IPS-NIHi11 (cell line): ENCODE data around the gene MYLK4.

Experiments
- DNase-seq: peaks from one replicate; pipeline ENCODE4 v3.0.0; 2012; ENCODE audit warnings: mixed read lengths, low spot score

The MYLK4 gene

DNA sequence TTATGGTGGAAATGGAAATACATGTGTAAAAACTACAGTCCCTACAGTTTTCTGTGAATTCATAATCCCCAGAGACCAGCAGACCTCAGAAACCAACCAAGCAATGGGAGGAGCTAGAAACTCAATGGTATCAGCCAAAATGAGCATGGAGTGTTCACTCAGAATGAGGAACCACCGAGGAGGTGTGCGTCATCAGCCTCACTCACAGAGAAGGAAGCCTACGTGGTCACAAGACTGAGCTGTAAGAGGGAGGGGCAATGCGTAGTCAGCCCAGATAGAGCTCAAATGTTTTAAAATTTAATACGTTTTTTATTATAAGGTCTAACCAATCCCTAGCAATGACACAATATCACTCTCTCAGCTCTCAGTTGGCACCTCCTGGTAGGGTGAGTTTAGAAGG is 17.4 kb downstream of the MYLK4 start:
- DNase-seq = no peak

DNA sequence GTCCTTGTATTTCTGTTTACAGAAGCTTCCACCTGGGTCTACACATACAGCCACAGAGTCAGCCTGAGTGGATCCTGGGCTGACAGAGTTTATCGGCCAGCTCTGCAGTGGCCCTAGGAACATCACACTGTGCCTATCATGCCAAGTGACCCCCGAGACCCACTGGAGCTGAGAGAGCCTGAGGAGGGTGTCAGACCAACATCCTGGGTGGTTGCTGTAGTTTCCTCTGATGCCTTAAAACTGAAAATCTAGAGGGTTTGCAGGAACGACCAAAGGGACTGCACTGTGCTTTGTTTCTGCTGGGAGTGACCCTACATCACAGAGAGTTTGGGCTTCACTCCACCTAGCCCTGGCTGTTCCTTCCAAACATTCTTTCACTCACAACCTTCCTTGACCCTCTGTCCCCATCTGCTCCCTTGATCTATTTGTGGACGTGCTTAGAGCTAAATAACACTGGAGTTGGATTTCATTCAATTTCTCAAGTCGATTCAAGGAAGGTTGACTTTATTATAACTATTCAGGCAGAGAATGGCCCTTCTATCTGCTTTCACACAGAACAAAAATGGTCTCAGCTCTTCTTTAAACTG is 18.1 kb downstream of the MYLK4 start:
- DNase-seq = no peak

DNA sequence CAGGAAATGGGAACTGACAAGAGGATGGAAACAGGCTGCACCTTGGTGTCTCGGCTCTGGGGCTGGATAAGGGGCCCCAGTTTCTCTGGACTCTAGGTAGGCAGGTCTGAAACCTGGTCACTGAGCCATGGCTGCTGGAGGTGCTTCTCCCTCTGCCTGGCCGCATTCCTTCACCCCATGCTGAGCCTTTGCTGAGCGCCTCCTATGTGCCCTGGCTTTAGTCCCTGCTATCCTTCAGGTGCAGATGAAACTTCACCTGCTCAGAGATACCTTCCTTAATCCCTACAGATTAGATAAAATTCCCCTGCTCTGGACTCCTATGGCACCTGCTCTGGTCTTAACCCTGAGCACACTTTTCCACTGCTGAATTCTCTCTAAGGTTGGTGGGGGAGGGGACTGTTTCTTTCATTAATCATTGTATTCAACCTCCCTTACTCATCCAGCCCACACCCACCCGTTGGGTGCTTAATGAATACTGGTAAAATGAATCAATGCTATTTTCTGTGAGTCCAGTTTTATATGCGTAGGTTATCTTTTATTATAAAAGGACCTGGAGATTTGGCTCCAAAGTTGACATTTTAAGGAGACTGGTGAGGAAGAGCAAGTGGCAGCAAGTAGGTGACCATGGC is 19.3 kb downstream of the MYLK4 start:
- DNase-seq = peak; percentile 43

DNA sequence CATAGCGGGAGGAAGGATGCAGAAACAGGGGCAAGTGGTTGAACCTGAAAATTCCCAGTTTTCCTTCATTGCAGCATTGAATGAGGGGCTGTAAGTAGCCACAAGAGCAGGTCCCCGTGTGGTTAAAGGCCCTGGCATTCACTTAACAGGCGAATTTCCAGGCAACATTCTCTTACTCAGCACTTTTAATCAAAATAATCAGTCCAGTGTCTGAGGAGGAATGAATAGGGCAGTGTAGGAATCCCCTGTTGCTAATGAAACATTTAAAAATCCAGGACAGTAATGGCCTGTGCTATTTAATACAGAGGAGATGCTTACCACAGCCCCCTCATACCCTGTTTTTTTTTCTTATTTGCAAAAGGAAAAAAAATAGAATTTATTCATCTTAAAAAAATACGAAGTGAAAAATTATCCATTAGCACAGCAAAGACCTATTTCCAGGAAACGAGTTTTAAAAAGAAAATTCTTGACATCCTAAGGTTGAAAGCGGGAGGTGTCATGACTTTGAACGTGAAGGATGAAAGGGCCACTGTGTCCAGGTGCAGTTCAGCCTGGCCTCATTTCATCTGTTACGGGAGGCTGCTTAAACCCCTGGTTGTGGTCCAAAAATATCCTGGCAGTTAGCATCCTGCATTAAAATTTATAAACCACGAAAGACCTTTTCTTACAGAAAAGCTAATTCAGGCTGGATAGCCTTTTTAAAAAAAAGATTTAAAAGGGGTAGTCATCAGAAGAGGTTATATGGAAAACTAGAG is 20.2 kb downstream of the MYLK4 start:
- DNase-seq = no peak

DNA sequence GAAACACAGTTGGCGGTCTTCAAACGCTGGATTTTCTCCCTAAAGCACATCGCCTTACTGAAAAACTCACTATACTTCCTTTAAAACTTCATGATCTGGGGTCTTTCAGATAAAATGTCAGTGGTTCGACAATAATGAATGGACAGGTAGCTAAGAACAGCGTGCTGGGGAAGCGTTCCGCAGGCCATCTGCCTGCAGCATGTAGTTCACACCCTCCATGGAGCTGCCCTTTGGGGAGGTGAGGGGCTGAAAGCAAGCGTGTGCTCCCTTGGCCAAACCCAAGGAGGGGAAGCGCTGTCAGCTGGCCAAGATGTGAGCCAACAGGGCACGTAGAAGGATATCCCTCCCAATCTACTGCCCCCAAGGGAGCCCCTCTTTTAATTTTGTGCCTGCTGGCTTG is 20.8 kb downstream of the MYLK4 start:
- no peak for DNase-seq

DNA sequence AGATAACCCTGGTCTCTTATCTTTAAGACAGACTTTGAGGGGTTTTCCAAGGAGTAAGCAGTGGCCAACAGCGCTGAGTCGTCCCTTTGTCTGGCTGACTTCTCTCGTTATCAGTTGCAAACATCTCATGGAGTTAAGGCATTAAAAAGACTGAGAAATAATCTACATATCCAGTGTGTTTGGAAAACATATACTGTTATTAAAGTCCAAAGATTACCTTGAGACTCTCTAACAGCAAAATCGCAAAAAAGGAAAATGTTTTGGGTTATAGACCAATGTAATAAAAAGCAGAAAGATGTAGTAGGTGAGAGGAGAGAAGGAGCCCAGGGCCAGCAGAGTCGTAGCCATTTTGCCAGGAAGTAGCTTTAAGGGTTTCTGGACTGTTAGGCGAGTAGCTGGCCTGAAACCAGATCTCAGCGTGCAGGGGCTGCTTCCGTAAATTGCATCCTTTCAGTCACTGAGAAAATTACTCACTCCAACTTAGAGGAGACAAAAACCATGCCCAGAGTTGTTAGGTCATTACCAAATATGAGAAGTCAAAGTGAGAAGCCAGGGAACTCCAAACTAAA is 24.6 kb downstream of the MYLK4 start:
- DNase-seq = no peak

DNA sequence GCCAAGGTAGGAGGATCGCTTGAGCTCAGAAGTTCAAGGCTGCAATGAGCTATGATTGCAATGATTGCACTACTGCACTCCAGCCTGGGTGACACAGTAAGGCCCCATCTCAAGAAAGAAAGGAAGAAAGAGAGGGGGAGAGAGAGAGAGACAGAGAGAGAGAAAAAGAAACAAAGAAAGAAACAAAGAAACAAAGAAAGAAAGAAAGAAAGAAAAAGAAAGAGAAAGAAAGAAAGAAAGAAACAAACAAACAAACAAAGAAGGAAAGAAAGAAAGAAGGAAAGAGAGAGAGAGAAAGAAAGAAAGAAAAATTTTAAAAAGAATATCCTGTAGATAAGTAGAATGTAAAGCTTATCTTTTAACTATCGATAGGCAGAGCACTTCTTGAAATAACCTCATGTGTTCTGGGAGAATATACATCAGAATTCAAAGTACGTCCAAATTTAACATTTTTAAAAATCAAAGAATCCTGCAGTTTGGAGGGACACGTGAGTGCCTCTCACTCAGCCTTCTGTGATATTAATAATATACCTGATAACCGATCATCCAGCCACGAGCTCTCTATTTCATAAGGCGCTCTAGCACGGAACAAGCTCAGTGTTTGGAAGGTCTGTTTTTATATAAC is 25.2 kb downstream of the MYLK4 start:
- no peak for DNase-seq

DNA sequence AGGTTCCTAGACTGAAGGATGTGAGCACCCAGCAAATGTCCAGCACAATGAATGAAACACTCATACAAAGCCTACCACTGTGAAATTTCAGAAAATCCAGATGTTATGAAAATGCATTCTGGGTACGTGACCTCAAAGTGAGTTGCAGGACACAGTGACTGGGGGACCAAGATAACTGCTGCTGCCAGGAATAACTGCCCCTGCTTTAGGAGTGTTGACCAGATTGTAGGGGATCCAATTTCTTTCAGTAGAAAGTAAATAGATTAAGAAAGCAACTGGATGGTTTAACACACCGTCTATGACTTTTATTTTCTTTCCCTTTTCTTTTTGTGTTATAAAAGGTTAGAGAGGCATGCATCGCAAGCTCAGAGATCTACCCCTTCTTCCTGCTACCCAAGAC is 29.5 kb downstream of the MYLK4 start:
- no peak for DNase-seq

DNA sequence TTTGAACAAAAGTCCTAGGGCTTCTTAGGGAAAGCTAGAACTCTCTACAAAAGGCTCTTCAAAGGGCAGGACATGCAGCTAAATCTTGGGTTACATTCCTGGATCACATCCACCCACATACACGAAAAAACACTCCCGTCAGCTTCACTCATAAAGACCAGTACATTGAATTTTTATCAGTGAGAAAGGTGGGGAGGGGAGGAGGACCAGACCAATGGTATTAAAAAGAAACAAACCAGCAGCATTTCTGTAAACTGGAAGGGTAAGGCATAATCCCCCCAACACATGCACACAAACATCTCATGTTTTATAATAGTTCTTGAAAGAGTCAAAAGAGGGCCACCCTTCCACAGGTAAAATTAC is 31.6 kb downstream of the MYLK4 start:
- DNase-seq = no peak

DNA sequence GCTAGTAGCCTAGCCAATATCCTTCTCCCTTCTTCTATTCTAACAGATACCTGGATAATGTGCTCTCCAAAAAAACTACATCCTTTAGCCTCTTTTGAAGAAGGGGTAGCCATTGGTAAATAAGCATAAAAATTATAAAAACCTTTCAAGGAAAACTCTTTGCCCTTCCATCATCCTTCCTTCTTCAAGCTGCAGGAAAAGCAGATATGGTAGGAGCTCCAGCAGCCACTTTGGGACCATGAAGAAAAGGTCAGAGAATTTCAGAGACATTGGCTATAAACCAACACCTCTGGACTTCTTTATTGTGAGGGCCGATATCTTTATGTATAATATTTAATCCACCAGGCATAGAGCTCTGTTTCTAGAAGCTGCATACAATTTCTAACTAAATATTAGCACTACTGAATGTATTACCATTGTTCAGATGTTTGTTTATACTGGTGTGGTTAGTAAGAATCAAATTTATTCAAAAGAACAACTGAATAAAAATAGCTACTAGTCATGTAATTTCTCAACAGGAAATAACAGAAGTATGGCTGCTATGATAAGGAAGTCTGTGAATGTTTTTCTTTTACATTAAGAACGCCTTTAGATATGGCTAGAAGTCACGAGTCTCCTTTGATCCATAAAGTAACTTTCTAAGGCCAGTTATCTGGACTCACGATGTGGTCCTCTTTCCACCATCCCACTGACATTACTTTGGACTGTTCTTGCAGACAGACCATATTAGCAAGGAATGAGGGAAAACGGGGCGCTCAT is 32.2 kb downstream of the MYLK4 start:
- no peak for DNase-seq

DNA sequence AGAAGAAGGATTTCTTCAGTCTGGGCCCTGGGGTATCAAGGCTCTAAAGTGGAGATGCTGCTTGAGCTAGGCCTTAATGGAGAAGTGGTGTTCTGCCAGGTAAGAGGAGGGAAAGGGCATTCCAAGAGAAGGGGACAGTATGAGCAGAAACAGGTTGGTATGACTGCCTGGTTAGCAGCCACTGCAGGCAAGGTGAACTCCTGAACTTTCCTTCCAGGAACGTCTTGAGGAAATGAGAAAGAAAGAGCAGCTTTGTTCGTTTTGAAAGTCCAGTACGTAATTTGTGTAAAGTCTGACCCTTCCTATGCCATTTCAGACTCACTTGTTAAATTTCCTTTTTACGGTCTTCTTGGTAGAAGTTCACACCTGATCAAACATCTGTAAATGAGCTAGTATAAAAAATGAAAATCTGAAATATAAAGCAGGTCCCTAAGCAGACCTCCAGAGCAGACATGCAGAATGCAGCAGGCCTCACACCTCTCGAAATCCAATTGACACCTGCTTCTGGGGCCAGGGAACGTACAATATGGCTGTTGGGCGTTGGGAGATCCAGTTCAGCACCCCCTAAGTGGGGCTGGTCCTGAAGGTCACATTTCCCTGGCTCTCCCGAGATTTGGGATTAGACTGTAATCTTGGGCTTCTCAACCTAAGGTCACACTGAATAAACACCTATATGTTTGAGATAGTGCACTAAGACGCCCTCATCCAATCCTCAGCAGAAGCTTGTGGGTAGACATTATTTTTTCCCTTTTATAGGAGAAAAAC is 33.6 kb downstream of the MYLK4 start:
- no peak for DNase-seq

DNA sequence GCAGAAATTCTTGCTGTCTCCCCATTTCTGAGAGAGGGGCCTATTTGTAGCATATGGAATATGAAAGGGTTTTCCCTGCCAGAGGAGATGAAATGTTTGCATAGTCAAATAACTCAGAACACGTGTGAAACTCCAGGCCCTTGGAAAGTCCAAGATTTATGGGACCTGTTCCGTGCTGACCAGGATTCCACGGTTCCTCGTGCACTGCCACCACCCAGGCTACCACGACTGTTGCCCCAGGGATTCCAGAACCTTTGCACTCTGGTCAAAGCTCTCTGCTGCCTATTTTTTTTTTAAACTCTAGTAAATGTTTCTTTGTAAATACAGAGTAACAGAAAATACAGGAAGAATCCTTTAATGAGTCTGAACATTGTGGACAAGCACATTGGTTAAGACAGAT is 35.0 kb downstream of the MYLK4 start:
- DNase-seq = no peak

DNA sequence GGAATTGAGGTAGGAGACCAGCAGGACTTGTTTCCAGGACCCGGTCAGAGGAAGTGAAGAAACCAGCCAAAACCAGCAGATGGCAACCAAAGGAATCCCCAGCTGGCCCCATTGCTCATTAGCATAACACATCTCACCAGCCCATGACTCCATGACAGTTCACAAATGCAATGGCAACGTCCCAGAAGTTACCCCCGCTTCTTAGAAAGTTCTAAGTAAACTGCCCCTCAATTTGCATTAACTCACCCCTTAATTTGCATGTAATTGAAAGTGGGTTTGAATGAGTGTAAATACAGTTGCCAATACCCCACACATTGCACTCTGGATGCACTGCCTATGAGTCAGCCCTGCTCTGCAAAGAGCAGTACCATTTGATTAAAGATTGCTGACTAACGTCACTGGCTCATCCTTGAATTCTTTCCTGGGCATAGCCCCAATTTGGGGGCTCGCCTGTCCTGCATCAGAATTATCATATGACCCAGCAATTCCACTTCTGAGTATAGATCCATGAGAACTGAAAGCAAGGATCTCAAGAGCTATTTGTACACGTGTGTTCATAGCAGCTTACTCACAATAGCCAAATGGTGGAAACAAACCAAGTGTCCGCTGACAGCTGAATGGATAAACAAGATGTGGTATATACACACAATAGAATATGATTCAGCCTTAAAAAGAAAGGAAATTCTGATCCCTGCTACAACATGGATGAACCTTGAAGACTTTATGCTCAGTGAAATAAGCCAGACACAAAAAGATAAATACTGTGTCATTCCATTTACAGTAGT is 36.4 kb downstream of the MYLK4 start:
- no peak for DNase-seq

DNA sequence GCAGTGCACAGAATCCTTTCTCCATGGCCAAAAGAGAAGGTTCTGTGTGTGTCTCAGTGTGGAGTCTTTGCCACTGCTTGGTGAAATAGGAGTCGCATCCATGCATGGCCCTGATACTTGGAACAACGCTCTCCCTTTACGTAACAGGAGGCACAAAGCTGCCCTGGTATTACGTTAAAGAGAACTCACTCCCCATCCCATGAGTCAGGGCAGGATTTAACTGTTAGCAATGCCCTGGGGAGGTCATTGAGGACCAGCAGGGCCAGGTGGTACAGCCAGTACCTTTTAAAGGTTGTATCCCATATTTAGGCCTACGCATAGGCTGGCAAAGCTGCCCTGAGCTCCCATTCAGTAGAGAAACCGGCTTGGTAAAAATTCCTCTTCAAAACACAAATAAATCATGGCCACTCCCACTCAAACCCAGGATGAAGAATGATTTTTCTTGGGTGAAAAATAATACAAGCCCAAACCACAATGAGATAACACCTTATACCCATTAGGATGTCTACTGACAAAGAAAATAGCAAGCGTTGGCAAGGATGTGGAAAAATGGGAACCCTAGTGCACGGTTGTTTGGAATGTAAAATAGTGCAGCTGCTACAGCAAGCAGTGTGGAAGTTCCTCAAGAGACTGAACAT is 37.1 kb downstream of the MYLK4 start:
- DNase-seq = no peak

DNA sequence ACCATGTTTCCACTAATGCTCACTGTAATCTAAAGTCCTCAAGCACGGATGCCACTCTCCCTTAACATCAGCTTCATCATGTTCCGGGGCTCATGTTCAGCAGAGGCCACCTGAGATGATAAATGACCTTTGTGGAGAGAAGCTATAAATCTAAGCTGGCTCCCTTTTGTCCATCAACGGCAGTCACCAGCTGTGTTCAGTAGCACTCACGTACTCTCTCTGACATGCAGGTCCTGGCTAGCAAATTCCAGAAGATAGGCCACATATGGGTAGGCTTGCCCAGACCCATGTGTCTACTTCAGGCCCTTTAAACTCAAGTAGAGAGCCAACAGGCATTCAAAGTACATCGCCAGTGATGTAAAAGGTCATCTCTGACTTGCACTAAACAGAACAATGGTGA is 38.6 kb downstream of the MYLK4 start:
- no peak for DNase-seq

DNA sequence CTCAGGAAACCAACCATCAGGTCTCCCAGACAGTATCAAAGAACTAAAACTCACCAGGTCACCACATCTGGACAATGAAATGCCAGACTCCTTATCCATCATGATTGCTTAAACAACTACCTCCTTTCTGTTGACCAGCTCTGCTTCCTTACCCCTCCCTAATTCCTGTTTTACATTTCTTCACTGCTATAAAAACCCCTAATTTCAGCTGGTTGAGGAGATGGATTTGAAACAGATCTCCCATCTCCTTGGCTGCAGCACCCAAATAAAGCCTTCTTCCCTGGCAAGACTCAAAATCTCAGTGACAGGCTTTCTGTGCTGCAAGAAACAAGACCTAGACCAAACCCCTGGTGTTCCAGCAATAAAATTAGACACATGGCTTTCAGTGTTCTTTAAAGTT is 40.3 kb downstream of the MYLK4 start:
- DNase-seq = no peak

DNA sequence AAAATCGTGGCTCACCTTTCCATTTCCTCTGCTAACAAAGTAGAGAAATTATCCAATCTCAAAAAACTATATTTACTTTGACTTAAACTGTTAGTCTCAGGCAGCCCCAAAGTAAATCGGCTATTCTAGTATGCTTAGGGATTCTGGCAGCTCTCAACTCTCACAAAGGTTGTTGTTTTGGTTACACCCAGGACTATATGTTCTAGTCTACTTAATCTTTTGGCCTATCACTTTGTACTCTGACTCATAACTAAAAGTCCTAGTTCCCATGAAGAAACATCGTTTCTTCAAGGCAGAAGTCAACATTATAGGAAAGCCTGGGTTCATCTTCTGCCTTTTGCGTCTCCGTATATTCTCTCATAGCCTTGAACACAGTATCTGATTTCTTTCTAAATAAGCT is 42.3 kb downstream of the MYLK4 start:
- no peak for DNase-seq

DNA sequence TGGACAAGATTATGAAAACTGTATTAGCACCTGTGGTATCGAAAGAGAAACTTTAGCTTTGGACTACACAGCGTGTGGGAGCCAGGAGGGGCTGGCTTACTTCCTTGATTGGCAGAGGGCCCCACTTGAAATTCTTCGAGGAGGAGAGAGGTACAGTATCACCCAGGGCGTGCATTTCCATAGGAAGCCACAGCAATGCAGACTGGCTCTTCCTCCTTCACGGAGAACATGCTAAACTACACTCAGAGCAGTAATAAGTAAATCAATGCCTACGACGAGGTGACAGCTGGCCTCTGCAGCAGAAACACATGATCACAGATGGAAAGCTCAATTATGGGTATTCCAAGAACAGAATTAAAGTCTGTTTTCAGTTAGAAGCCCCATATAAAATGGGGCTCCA is 44.2 kb downstream of the MYLK4 start:
- no peak for DNase-seq

DNA sequence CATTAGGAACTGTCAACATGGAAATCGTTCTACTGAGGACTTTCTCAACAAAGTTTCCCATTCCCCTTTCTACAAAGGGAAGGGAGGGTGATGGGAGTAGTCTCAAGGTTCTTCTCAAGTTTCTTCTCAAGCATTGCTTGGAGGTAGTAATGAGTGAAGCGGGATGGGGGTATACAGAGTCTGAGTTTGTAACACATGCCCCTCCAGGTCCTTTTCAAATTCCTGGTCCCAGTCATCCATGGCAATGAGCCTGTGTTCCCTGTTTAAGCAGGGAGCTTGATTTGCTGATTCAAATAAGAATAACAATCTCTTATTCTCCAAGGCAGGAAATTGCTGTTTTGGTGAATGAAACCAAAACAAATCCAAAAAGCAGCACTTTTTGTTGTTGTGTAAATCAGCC is 45.5 kb downstream of the MYLK4 start:
- no peak for DNase-seq

DNA sequence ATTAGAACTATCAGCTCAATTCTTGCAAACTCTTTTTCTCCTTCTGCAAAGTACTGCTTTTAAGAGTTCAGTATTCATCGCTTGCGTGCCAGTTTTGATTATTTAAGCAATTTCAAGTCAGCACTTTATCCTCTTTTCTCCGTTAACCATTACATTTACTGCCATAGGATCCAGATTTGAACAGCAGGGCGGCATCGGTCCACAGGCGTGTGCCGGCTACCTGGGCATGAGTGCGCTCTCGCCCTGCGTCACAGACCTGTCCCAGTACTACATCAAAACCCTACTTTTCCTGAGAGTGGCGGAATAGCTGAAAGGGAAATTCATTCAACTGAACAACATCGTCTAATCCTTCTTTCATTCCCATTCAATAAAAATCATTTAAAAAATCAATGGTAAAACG is 53.4 kb downstream of the MYLK4 start:
- peak; percentile 33 for DNase-seq
